Upper lobe of right lung (tissue), 1 donor: Measurements from ENCODE around the gene SLC1A4. TPM values are rescaled to one million over a fixed set of nuclear protein-coding genes. Genes with fewer than 3 reads are reported as not detected.

Experiments used
- ATAC-seq: fragments of 200-7000 bp; cut with Tn5 transposase; one replicate; pipeline ENCODE4 v1.9.1; 2020; ENCODE audit warnings: mild to moderate bottlenecking, moderate library complexity
- DNase-seq: peaks from one replicate; pipeline ENCODE4 v3.0.0-alpha.2; 2020
- H3K27ac ChIP-seq: fragments of 200-600 bp; one replicate; pipeline ENCODE4 v1.8.0; 2022
- H3K27me3 ChIP-seq: fragments of 200-600 bp; one replicate; pipeline ENCODE4 v1.8.0; 2022; ENCODE audit warnings: mild to moderate bottlenecking
- H3K36me3 ChIP-seq: fragments of 200-600 bp; one replicate; pipeline ENCODE4 v1.8.0; 2022
- H3K4me1 ChIP-seq: fragments of 200-600 bp; one replicate; pipeline ENCODE4 v1.8.0; 2022
- H3K4me3 ChIP-seq: fragments of 200-600 bp; one replicate; pipeline ENCODE4 v1.8.0; 2022; ENCODE audit warnings: mild to moderate bottlenecking
- H3K9me3 ChIP-seq: fragments of 200-600 bp; one replicate; pipeline ENCODE4 v1.8.0; 2022
- intact Hi-C: fragments of 100-400 bp; cut with DNase I; formaldehyde crosslinking; loops from one replicate; pipeline ENCODE4 v1.11.0; 2022
- total RNA-seq: library from RNA; stranded (reverse); fragmentation: NEBNext Ultra II Directional; extraction: Animal tissue kit (Norgen Biotek cat#: 25700); gene quantifications from one replicate; pipeline ENCODE4 v1.2.1, GENCODE V29; 2021
- TF ChIP-seq, protein P1 (sequence below): fragments of 200-600 bp; IDR thresholded peaks from one replicate; pipeline ENCODE4 v1.8.0; 2022; ENCODE audit warnings: antibody characterized with exemption
- donor health status: DM: no; HTN: yes; CAD: no; lungs with severe emphysema.

Gene SLC1A4
- total RNA-seq, 1 donor from 2014 or later: 12.2 TPM

GRCh38 chr2:65046633-65047407, 57.6 kb downstream of the SLC1A4 start:
- intact Hi-C loops: no loop called here
- H3K27ac ChIP-seq: no peak overlapping the region
- peaks cover 7% of the 10 kb centered on the region for H3K9me3 ChIP-seq
- no peak overlapping the region for H3K4me3 ChIP-seq
- ATAC-seq (no peak), DNase-seq (no peak)
- H3K27me3 ChIP-seq: no peaks in the 10 kb centered on the region
- H3K4me1 ChIP-seq: no peaks in the 10 kb centered on the region
- TF ChIP-seq, protein P1, sequence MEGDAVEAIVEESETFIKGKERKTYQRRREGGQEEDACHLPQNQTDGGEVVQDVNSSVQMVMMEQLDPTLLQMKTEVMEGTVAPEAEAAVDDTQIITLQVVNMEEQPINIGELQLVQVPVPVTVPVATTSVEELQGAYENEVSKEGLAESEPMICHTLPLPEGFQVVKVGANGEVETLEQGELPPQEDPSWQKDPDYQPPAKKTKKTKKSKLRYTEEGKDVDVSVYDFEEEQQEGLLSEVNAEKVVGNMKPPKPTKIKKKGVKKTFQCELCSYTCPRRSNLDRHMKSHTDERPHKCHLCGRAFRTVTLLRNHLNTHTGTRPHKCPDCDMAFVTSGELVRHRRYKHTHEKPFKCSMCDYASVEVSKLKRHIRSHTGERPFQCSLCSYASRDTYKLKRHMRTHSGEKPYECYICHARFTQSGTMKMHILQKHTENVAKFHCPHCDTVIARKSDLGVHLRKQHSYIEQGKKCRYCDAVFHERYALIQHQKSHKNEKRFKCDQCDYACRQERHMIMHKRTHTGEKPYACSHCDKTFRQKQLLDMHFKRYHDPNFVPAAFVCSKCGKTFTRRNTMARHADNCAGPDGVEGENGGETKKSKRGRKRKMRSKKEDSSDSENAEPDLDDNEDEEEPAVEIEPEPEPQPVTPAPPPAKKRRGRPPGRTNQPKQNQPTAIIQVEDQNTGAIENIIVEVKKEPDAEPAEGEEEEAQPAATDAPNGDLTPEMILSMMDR: no peak
- no peaks in the 10 kb centered on the region for H3K36me3 ChIP-seq

DNA sequence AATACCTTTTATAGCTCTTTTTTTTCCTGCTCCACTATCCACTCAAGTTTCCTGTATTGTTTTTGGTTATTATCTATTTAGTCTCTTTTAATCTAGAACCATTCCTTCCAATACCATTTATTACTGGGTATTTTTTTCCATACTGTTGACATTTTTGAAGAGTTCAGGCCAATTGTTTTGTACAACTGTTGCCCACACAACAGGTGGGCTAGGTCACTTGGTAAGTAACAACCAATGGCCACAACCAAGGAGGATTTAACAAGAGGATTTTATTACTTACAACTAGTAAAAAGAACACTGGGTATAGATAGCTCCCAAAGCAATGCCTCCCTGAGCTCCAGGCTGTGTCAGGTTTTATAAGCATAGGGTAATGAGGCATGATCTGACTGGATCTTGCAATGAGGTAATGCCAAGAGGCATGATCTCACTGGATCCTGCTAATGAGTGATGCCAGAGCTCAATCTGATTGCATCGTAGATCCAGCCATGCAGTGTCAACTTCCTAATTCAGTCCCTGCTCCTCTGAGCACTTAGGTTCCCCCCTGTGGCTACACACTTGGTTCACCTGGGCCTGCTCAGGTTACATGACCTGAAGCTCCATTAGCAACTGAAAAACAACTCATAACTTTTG, 59.9 kb downstream of the SLC1A4 start:
- ATAC-seq (no peak), DNase-seq (no peak)
- Histone ChIP-seq H3K36me3 (no peaks in the 10 kb centered on the region), H3K4me3 (no peak overlapping the region), H3K9me3 (peaks cover 3% of the 10 kb centered on the region), H3K27ac (no peak overlapping the region), H3K27me3 (no peaks in the 10 kb centered on the region), H3K4me1 (no peaks in the 10 kb centered on the region)
- TF ChIP-seq, protein P1: no peak
- intact Hi-C loops: no loop called here

- intact Hi-C loops: no loop called here
- no peaks in the 10 kb centered on the region for H3K9me3 ChIP-seq
- TF ChIP-seq, protein P1: no peak
- H3K36me3 ChIP-seq: no peaks in the 10 kb centered on the region
- H3K27me3 ChIP-seq: no peaks in the 10 kb centered on the region
- peaks cover 4% of the 10 kb centered on the region for H3K4me1 ChIP-seq
- H3K4me3 ChIP-seq: no peak overlapping the region
- ATAC-seq (no peak), DNase-seq (no peak)
- H3K27ac ChIP-seq: no peak overlapping the region
Measured at GRCh38 chr2:65050931-65051330, 61.7 kb downstream of the SLC1A4 start.

DNA sequence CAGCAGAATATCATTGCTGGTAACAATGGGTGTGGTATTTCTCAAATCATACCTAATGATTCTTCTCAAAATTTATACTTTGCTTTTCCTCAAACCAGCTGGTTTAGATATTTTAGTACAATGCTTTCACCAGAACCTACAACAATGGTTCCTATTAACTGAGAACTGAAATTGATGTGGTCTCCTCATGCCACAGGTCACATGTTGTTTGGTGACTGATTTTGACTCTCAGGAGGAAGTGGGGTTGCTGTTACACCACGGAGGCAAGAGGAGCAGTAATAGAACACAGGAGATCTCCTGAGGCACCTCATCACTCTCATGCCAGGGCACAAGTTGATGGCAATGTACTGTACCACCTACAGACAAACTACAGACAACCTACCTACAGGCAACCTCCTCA, 64.0 kb downstream of the SLC1A4 start:
- DNase-seq: no peak
- Histone ChIP-seq H3K9me3 (no peaks in the 10 kb centered on the region), H3K27ac (no peak overlapping the region), H3K27me3 (no peaks in the 10 kb centered on the region), H3K4me3 (no peak overlapping the region), H3K36me3 (no peaks in the 10 kb centered on the region), H3K4me1 (peaks cover 15% of the 10 kb centered on the region)
- TF ChIP-seq, protein P1: no peak
- ATAC-seq: peak; percentile 9
- intact Hi-C loops: no loop called here

- TF ChIP-seq, protein P1: no peak
- Histone ChIP-seq H3K27me3 (no peaks in the 10 kb centered on the region), H3K4me3 (peak overlapping the region; percentile 86), H3K4me1 (peaks cover 19% of the 10 kb centered on the region), H3K36me3 (no peaks in the 10 kb centered on the region), H3K9me3 (no peaks in the 10 kb centered on the region), H3K27ac (no peak overlapping the region)
- DNase-seq: no peak
- no peak for ATAC-seq
- intact Hi-C loops: no loop called here
Measured at GRCh38 chr2:65054749-65055421, 65.7 kb downstream of the SLC1A4 start.
